T-cell (primary cell): ENCODE data around the gene RRBP1. TPM values are rescaled to one million over a fixed set of nuclear protein-coding genes. Genes with fewer than 3 reads are reported as not detected.
"Not testable (repeated sequence)": the region's sequence is repeated elsewhere in the genome, so short reads cannot be mapped to it uniquely, and the experiment has no call there.

Experiments used
- ATAC-seq, 4 experiments: fragments of 200-7000 bp in 3 of 4; fragments of 150-1000 bp in 1 of 4; cut with Tn5 transposase; replicated peaks in 1 of 4; 1 replicate in 3 of 4; 2 replicates in 1 of 4; pipeline ENCODE4 v1.10.0; 2021; ENCODE audit warnings: moderate library complexity in 3 of 4, mild to moderate bottlenecking in 2 of 4, moderate number of reproducible peaks in 1 of 4
- CTCF ChIA-PET, 2 donors: fragments of 300-600 bp; sonication (Branson Sonifier 250); formaldehyde crosslinking; loops; one replicate each; lab custom pipeline; 2022; ENCODE audit warnings: antibody characterized with exemption in 2 of 2; lab: Charles Lee
- POLR2A ChIA-PET, 2 donors: fragments of 300-600 bp; sonication (Branson Sonifier 250); formaldehyde crosslinking; loops; one replicate each; lab custom pipeline; 2022; ENCODE audit warnings: antibody characterized with exemption in 2 of 2; lab: Charles Lee
- DNase-seq, 35 experiments: peaks; one replicate each; pipeline versions ENCODE4 v3.0.0 to v3.0.0-alpha.2; 2013 to 2023
- H3K27ac ChIP-seq: one replicate; pipeline ENCODE4 v1.5.1; 2013; ENCODE audit warnings: low read length
- H3K27me3 ChIP-seq, 2 experiments: replicated peaks in 1 of 2; 1 replicate in 1 of 2; 2 replicates in 1 of 2; pipeline versions ENCODE4 v1.6.1 to v1.7.0; 2013; ENCODE audit warnings: low read length in 1 of 2, mixed read lengths in 1 of 2; ENCODE audit not compliant: control insufficient read depth in 2 of 2, insufficient read depth in 2 of 2; ENCODE audit errors: extremely low read depth in 1 of 2
- H3K36me3 ChIP-seq, 2 donors: 1 replicate in 1 of 2; 2 replicates in 1 of 2; pipeline versions ENCODE4 v1.6.1 to v1.7.0; 2013; ENCODE audit warnings: low read length in 1 of 2; ENCODE audit not compliant: control insufficient read depth in 2 of 2, insufficient read depth in 1 of 2; ENCODE audit errors: extremely low read depth in 1 of 2
- H3K4me1 ChIP-seq, 2 experiments: 1 replicate in 1 of 2; 2 replicates in 1 of 2; pipeline versions ENCODE4 v1.6.1 to v1.7.0; 2013; ENCODE audit warnings: low read length in 2 of 2, mixed read lengths in 1 of 2; ENCODE audit not compliant: insufficient read depth in 2 of 2, control insufficient read depth in 1 of 2; ENCODE audit errors: extremely low read depth in 1 of 2
- H3K4me3 ChIP-seq, 2 donors: 1 replicate in 1 of 2; 2 replicates in 1 of 2; pipeline versions ENCODE4 v1.5.1 to v1.7.0; 2013; ENCODE audit warnings: mild to moderate bottlenecking in 2 of 2, low read length in 1 of 2, moderate library complexity in 1 of 2; ENCODE audit not compliant: control insufficient read depth in 1 of 2; ENCODE audit errors: extremely low read depth in 1 of 2
- H3K9me3 ChIP-seq: 2 replicates; pipeline ENCODE4 v1.7.0; 2013
- H3K27ac Mint-ChIP-seq, 2 donors: one replicate each; pipeline ENCODE4 v1.8.0; 2020 to 2021; ENCODE audit warnings: mild to moderate bottlenecking in 2 of 2, mixed read lengths in 2 of 2
- H3K27me3 Mint-ChIP-seq, 2 donors: one replicate each; pipeline ENCODE4 v1.8.0; 2021 to 2022; ENCODE audit warnings: mixed read lengths in 2 of 2
- H3K36me3 Mint-ChIP-seq: one replicate; pipeline ENCODE4 v1.8.0; 2021; ENCODE audit warnings: mixed read lengths
- H3K4me1 Mint-ChIP-seq, 3 donors: one replicate each; pipeline ENCODE4 v1.8.0; 2020 to 2022; ENCODE audit warnings: mixed read lengths in 3 of 3, mild to moderate bottlenecking in 1 of 3
- H3K4me3 Mint-ChIP-seq, 3 donors: one replicate each; pipeline ENCODE4 v1.8.0; 2020 to 2022; ENCODE audit warnings: mild to moderate bottlenecking in 3 of 3, mixed read lengths in 3 of 3, moderate library complexity in 3 of 3
- H3K9me3 Mint-ChIP-seq, 3 donors: one replicate each; pipeline ENCODE4 v1.8.0; 2020 to 2022; ENCODE audit warnings: mixed read lengths in 3 of 3
- WGBS: methylation state at CpG from one replicate; pipeline ENCODE4 v1.1.5; 2013; ENCODE audit warnings: missing lambda C conversion rate; ENCODE audit not compliant: insufficient coverage; 5-methylcytosine and 5-hydroxymethylcytosine counted together
- total RNA-seq, 35 experiments: library from RNA in 6 of 35; stranded (reverse) in 6 of 35; fragments of 120-200 nt in 1 of 35; gene quantifications; one replicate each; pipeline versions ENCODE4 v1.2.1 to v1.2.4 and lab custom pipeline; 2013 to 2026

Gene RRBP1
- total RNA-seq, 5 donors from 2014 or later (not counting 1 experiment from before 2014, with no cell fraction given) = 26.3 to 32.4 (median 30.1) TPM

DNA sequence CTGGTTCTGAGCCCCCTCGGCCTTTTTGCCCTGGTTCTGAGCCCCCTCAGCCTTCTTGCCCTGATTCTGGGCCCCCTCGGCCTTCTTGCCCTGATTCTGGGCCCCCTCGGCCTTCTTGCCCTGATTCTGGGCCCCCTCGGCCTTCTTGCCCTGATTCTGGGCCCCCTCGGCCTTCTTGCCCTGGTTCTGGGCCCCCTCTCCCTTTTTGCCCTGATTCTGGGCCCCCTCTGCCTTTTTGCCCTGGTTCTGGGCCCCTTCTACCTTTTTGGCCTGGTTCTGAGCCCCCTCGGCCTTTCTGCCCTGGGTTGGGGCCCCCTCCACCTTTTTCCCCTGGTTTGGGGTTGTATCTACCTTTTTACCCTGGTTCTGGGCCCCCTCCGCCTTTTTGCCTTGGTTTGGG, 22.7 kb downstream of the RRBP1 start:
- no CpG with 5 or more reads among the region's 7 CpGs for WGBS
- H3K4me1 ChIP-seq, H3K27me3 Mint-ChIP-seq, H3K9me3 ChIP-seq, H3K4me3 ChIP-seq, ATAC-seq, H3K27ac Mint-ChIP-seq, H3K27ac ChIP-seq, H3K4me3 Mint-ChIP-seq, POLR2A ChIA-PET, CTCF ChIA-PET, H3K27me3 ChIP-seq, H3K9me3 Mint-ChIP-seq, DNase-seq: not testable (repeated sequence)
- Mint-ChIP-seq H3K36me3 (peaks cover 31% of the 10 kb centered on the region), H3K4me1 (peaks cover 5 to 34% (median 10%) of the 10 kb centered on the region in 3 donors)
- H3K36me3 ChIP-seq = peaks cover 0 to 14% of the 10 kb centered on the region in 2 donors

DNA sequence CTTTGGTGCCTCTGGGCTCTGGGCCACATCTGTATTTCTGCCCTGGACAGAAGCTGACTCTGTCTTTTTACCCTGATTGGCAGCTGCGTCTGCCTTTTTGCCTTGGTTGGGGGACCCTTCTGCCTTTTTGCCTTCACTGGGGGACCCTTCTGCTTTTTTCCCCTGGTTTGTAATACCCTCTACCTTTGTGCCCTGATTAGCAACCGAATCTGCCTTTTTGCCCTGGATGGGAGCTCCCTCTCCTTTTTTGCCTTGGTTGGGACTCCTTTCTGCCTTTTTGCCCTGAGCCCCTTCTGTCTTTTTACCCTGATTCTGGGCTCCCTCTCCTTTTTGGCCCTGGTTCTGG, 23.4 kb downstream of the RRBP1 start:
- CTCF ChIA-PET = interaction anchor here in 1 of 2 donors (0.7 kb wide), 1 partner anchor 276 kb away, joined by 3 read pairs; no protein-coding TSS in a partner anchor

DNA sequence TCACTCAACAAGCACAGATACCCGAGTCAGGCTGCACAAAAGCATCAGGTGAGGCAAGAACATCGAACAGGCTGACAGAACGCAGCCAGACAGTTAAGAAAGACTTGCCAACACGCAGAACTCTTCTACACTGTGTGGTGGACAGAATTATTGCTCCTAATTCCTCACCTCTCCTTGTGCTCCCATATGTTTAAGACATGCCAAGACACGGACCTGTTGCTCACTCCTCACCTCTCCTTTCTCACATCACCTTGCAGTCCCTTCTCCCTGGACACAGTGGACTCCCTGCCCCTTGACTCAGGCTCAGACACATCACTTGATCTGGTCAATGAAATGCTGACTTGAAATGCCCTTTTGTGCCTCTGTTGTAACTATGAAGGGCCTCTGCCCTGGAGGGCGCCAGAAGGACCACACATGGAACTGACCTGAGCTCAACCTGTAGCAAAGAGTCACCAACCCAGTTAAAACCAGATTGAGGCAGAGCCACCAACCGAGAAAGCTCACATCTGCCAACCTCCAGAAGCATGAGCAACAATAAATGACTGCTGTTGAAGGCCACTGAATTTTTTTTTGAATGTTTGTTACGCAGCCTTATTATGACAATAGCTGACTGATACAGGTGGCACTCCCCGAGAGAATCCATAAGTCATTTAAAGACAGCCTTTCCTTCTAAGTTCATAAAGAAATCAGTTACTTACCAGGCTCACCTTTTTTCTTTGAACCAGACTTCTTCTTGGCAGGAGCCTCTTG, 24.0 kb downstream of the RRBP1 start:
- Mint-ChIP-seq H3K4me3 (no peak overlapping the region), H3K27ac (no peak overlapping the region), H3K4me1 (peaks cover 0 to 23% (median 4%) of the 10 kb centered on the region in 3 donors), H3K36me3 (peaks cover 33% of the 10 kb centered on the region), H3K9me3 (no peaks in the 10 kb centered on the region), H3K27me3 (no peaks in the 10 kb centered on the region)
- Histone ChIP-seq H3K36me3 (peaks cover 0 to 14% of the 10 kb centered on the region in 2 donors), H3K4me3 (no peak overlapping the region), H3K4me1 (peaks cover 0 to 4% of the 10 kb centered on the region in 2 experiments), H3K27me3 (no peaks in the 10 kb centered on the region), H3K27ac (no peak overlapping the region), H3K9me3 (no peaks in the 10 kb centered on the region)
- CTCF ChIA-PET = interaction anchor here (0.5 to 0.7 kb wide), 2 partner anchors 94 to 277 kb away, joined by 3 read pairs; no protein-coding TSS in a partner anchor
- no peak for DNase-seq
- 98% methylated on average over 8 of the region's 9 CpGs for WGBS
- POLR2A ChIA-PET = no interaction called here
- no peak for ATAC-seq

More for the DNA sequence above, 23.4 kb downstream of the RRBP1 start:
- POLR2A ChIA-PET = no interaction called here
- peaks cover 0 to 4% of the 10 kb centered on the region in 2 experiments for H3K4me1 ChIP-seq
- Mint-ChIP-seq H3K4me3 (no peak overlapping the region), H3K9me3 (no peaks in the 10 kb centered on the region), H3K4me1 (peaks cover 0 to 27% (median 6%) of the 10 kb centered on the region in 3 donors), H3K27me3 (no peaks in the 10 kb centered on the region), H3K27ac (no peak overlapping the region), H3K36me3 (peaks cover 33% of the 10 kb centered on the region)
- H3K27ac ChIP-seq = no peak overlapping the region
- DNase-seq (no peak), ATAC-seq (no peak)
- no peak overlapping the region for H3K4me3 ChIP-seq
- WGBS = 100% methylated on average over 2 of the region's 2 CpGs
- H3K27me3 ChIP-seq = no peaks in the 10 kb centered on the region
- H3K36me3 ChIP-seq = peaks cover 0 to 14% of the 10 kb centered on the region in 2 donors
- no peaks in the 10 kb centered on the region for H3K9me3 ChIP-seq

DNA sequence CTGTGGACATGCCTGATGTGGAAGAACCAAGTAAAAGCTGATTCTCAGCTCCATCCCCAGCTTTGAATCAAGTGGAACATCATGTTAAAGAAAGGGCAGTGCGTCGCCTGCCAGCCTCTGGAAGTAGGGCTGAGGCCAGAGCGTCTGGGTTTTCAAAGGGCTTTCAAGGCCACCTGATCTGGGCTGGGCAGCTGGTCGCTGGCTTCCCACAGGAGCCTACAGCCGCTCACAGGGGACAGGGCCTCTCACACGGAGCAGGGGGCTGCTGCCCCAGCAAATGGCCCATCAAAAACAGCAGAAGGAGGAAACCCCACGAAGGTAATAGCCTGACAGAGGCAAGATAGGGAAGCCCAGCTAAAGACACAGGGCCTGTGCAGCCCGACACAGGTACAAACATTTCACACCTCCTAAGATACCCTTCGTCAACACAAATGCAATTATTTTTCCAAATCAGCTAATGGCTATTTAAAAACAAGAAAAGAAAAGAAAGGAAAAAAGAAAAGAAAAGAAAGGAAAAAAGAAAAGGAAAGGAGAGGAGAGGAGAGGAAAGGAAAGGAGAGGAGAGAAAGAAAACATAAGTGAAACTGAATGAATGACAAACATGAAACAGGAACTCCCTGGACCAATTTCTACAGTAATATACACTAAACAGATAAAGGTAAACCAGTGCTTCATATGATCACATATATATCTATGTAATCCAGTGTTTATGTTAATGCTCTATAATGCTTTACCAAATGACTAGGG, 24.8 kb downstream of the RRBP1 start:
- H3K9me3 Mint-ChIP-seq = no peaks in the 10 kb centered on the region
- Histone ChIP-seq H3K4me1 (peaks cover 0 to under 1% of the 10 kb centered on the region in 2 experiments), H3K27me3 (no peaks in the 10 kb centered on the region), H3K36me3 (peaks cover 0 to 14% of the 10 kb centered on the region in 2 donors), H3K4me3 (no peak overlapping the region), H3K9me3 (no peaks in the 10 kb centered on the region), H3K27ac (no peak overlapping the region)
- H3K27ac Mint-ChIP-seq = no peak overlapping the region
- H3K4me1 Mint-ChIP-seq = peaks cover 0 to 18% (median under 1%) of the 10 kb centered on the region in 3 donors
- POLR2A ChIA-PET = no interaction called here
- H3K36me3 Mint-ChIP-seq = peaks cover 33% of the 10 kb centered on the region
- H3K4me3 Mint-ChIP-seq = no peak overlapping the region
- ATAC-seq (no peak), DNase-seq (no peak)
- no peaks in the 10 kb centered on the region for H3K27me3 Mint-ChIP-seq
- CTCF ChIA-PET = interaction anchor here in 1 of 2 donors (0.5 to 0.7 kb wide), 2 partner anchors 93 to 281 kb away, joined by 3 read pairs; no protein-coding TSS in a partner anchor
- WGBS = 98% methylated on average over 6 of the region's 9 CpGs

DNA sequence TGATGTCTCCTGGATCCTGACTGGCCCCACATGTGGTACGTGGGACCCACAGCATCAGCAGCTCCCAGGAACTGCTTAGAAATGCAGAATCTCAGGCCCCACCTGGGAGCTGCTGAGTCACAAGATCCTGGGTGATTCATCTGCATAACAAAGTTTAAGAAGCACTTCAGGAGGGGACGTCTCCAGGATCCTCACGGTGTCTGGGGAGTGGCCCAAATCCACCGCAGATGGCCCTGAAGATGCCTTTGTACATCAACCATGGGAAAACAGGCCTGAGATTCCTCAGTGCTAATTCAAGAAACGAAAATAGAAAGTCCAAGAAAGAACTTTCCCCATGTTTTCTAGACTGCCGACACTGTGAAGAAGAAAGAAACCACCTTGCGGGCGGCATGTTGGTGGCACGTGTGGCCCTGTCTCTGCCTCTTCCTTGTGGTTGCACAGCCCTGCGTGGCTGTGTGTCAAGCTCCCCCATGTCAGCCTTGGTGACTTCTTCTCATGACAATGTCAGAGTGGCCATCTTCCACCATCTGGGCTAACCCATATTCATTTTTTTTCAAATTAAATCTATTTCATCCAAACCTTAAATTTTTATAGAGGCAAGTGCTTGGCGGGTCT, 26.1 kb downstream of the RRBP1 start:
- POLR2A ChIA-PET = no interaction called here
- ATAC-seq = no peak
- Mint-ChIP-seq H3K36me3 (peaks cover 33% of the 10 kb centered on the region), H3K27ac (no peak overlapping the region), H3K27me3 (no peaks in the 10 kb centered on the region), H3K9me3 (no peaks in the 10 kb centered on the region), H3K4me1 (peaks cover 0 to 12% (median 0%) of the 10 kb centered on the region in 3 donors), H3K4me3 (no peak overlapping the region)
- no peaks in the 10 kb centered on the region for H3K4me1 ChIP-seq
- no peaks in the 10 kb centered on the region for H3K9me3 ChIP-seq
- peaks cover 0 to 14% of the 10 kb centered on the region in 2 donors for H3K36me3 ChIP-seq
- CTCF ChIA-PET = interaction anchor here (0.5 to 1.5 kb wide), 3 partner anchors 9 to 361 kb away, joined by 3 to 4 read pairs (median 3); no protein-coding TSS in a partner anchor
- WGBS = 80% methylated on average over 7 of the region's 11 CpGs
- no peak overlapping the region for H3K27ac ChIP-seq
- H3K27me3 ChIP-seq = no peaks in the 10 kb centered on the region
- H3K4me3 ChIP-seq = no peak overlapping the region
- DNase-seq = no peak

DNA sequence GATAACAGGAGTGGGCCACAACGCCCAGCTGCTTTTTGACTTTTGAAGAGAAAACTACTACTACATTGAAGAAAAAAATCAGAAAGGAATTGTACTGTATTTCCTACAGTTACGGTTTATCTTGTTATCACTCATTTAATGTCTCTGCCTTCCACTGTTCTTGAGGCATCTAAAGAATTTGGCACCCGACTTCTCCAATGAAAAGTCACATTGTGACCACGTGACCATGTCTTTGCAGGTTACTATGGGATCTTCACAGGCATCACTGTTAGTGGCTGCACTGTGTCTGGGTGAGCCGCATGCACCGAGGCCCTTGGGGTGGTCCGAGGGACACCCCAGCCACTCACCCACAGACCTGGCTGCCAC, 26.8 kb downstream of the RRBP1 start:
- Mint-ChIP-seq H3K9me3 (no peaks in the 10 kb centered on the region), H3K27ac (no peak overlapping the region), H3K4me3 (no peak overlapping the region), H3K36me3 (peaks cover 29% of the 10 kb centered on the region), H3K4me1 (peaks cover 0 to 11% (median 0%) of the 10 kb centered on the region in 3 donors), H3K27me3 (no peaks in the 10 kb centered on the region)
- POLR2A ChIA-PET = no interaction called here
- no peaks in the 10 kb centered on the region for H3K27me3 ChIP-seq
- H3K4me3 ChIP-seq = no peak overlapping the region
- WGBS = 100% methylated on average over 2 of the region's 7 CpGs
- CTCF ChIA-PET = interaction anchor here in 1 of 2 donors (1.0 to 1.5 kb wide), 2 partner anchors 9 to 28 kb away, joined by 3 to 4 read pairs; no protein-coding TSS in a partner anchor
- H3K36me3 ChIP-seq = peaks cover 0 to 14% of the 10 kb centered on the region in 2 donors
- no peak for DNase-seq
- no peaks in the 10 kb centered on the region for H3K9me3 ChIP-seq
- no peak overlapping the region for H3K27ac ChIP-seq
- ATAC-seq = no peak
- H3K4me1 ChIP-seq = no peaks in the 10 kb centered on the region
